ENCODE data around the gene C12orf43. TPM values are rescaled to one million over a fixed set of nuclear protein-coding genes. Genes with fewer than 3 reads are reported as not detected.
A peak's percentile ranks its signal among the peaks of the same experiment; 100 is the strongest.

C12orf43 gene
- total RNA-seq, 1 donor from 2014 or later, result 25.8 TPM

- no peak for DNase-seq (ENCODE audit: low read depth, low spot score)
- peaks cover 14% of the 10 kb centered on the region for H3K4me1 Mint-ChIP-seq
- peaks cover 3% of the 10 kb centered on the region for H3K9me3 Mint-ChIP-seq
- H3K27ac Mint-ChIP-seq (ENCODE audit: unreplicated experiment), result peak overlapping the region; percentile 36
- TF ChIP-seq CTCF (conservative IDR thresholded peaks at IDR 0.05), result no peak
- H3K4me3 Mint-ChIP-seq, result no peak overlapping the region
- H3K27me3 Mint-ChIP-seq (ENCODE audit: low read depth), result no peaks in the 10 kb centered on the region
- no peaks in the 10 kb centered on the region for H3K36me3 Mint-ChIP-seq (ENCODE audit: low read depth)
Observed at GRCh38 chr12:120984351-120984898, 31.9 kb downstream of the C12orf43 start.

GRCh38 chr12:120983759-120984158 lies 32.5 kb downstream of the C12orf43 start:
- Mint-ChIP-seq H3K27me3 (ENCODE audit: low read depth) (no peaks in the 10 kb centered on the region), H3K27ac (ENCODE audit: unreplicated experiment) (peak overlapping the region; percentile 46), H3K36me3 (ENCODE audit: low read depth) (no peaks in the 10 kb centered on the region), H3K4me3 (no peak overlapping the region), H3K4me1 (peaks cover 14% of the 10 kb centered on the region), H3K9me3 (peaks cover 3% of the 10 kb centered on the region)
- no peak for TF ChIP-seq CTCF (conservative IDR thresholded peaks at IDR 0.05)
- no peak for DNase-seq (ENCODE audit: low read depth, low spot score)

GRCh38 chr12:120982659-120983058 lies 33.6 kb downstream of the C12orf43 start:
- Mint-ChIP-seq H3K27ac (ENCODE audit: unreplicated experiment) (no peak overlapping the region), H3K9me3 (no peaks in the 10 kb centered on the region), H3K36me3 (ENCODE audit: low read depth) (no peaks in the 10 kb centered on the region), H3K4me1 (peaks cover 14% of the 10 kb centered on the region), H3K27me3 (ENCODE audit: low read depth) (no peaks in the 10 kb centered on the region), H3K4me3 (no peak overlapping the region)
- no peak for DNase-seq (ENCODE audit: low read depth, low spot score)
- no peak for TF ChIP-seq CTCF (conservative IDR thresholded peaks at IDR 0.05)

- Mint-ChIP-seq H3K36me3 (ENCODE audit: low read depth) (no peaks in the 10 kb centered on the region), H3K4me1 (peaks cover 14% of the 10 kb centered on the region), H3K27ac (ENCODE audit: unreplicated experiment) (peak overlapping the region; percentile 5), H3K27me3 (ENCODE audit: low read depth) (no peaks in the 10 kb centered on the region), H3K4me3 (no peak overlapping the region), H3K9me3 (no peaks in the 10 kb centered on the region)
- no peak for TF ChIP-seq CTCF (conservative IDR thresholded peaks at IDR 0.05)
- DNase-seq (ENCODE audit: low read depth, low spot score), result no peak
Observed at GRCh38 chr12:120981407-120981941, 34.8 kb downstream of the C12orf43 start.

GRCh38 chr12:120980800-120981368 lies 35.4 kb downstream of the C12orf43 start:
- Mint-ChIP-seq H3K4me1 (peaks cover 14% of the 10 kb centered on the region), H3K27ac (ENCODE audit: unreplicated experiment) (no peak overlapping the region), H3K36me3 (ENCODE audit: low read depth) (no peaks in the 10 kb centered on the region), H3K4me3 (no peak overlapping the region), H3K27me3 (ENCODE audit: low read depth) (no peaks in the 10 kb centered on the region), H3K9me3 (no peaks in the 10 kb centered on the region)
- no peak for DNase-seq (ENCODE audit: low read depth, low spot score)
- TF ChIP-seq CTCF (conservative IDR thresholded peaks at IDR 0.05), result no peak
